Measurements from ENCODE around the gene NLE1. TPM values are rescaled to one million over a fixed set of nuclear protein-coding genes. Genes with fewer than 3 reads are reported as not detected.

Gene NLE1
- total RNA-seq, 1 experiment from 2014 or later: 27.0 TPM

GRCh38 chr17:35088881-35089585 lies 53.1 kb downstream of the NLE1 start:
- DNase-seq (ENCODE audit: extremely low read depth, low read depth): peak; percentile 79

GRCh38 chr17:35088356-35088880 lies 53.7 kb downstream of the NLE1 start:
- peak; percentile 46 for DNase-seq (ENCODE audit: extremely low read depth, low read depth)

- DNase-seq (ENCODE audit: extremely low read depth, low read depth): no peak
Observed at GRCh38 chr17:35087731-35088355, 54.3 kb downstream of the NLE1 start.

DNA sequence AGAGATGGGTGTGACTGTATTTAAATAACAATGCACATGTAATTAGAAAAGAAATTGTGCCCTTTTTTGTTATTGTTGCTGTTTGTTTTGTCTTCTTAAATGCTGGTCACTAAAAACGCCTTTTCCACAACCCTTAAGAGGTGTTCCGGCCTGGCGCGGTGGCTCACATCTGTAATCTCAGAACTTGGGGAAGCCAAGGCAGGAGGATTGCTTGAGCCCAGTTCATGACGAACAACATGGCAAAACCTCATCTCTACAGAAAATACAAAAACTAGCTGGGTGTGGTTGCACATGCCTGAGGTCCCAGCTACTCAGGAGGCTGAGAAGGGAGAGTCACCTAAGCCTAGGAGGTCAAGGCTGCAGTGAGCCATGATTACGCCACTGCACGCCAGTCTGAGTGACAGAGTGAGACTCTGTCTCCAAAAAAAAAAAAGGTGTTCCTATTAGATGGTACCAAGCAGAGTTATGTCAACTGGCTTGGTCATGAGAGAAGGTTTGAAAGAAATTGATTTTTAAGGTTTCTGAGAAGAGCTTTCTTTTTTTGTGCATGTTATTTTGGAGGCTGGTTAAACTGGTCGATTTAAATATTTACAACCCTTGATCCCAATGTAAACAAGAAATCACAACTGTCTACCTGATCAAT lies 55.1 kb downstream of the NLE1 start:
- no peak for DNase-seq (ENCODE audit: extremely low read depth, low read depth)

DNA sequence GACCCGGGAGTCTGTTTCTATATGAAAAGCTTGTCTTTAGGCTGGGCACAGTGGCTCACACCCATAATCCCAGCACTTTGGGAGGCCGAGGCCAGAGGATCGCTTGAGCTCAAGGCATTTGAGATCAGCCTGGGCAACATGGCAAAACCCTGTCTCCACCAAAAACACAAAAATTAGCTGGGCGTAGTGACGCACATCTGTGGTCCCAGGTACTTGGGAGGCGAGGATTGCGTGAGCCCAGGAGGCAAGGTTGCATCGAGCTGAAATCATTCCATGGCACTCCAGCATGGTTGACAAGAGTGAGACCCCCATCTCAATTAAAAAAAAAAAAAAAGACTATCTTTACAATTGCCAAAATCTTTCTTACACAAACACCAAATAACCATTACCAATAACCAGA lies 55.9 kb downstream of the NLE1 start:
- DNase-seq (ENCODE audit: extremely low read depth, low read depth): no peak

- no peak for DNase-seq (ENCODE audit: extremely low read depth, low read depth)
Observed at GRCh38 chr17:35084987-35085386, 57.1 kb downstream of the NLE1 start.

DNA sequence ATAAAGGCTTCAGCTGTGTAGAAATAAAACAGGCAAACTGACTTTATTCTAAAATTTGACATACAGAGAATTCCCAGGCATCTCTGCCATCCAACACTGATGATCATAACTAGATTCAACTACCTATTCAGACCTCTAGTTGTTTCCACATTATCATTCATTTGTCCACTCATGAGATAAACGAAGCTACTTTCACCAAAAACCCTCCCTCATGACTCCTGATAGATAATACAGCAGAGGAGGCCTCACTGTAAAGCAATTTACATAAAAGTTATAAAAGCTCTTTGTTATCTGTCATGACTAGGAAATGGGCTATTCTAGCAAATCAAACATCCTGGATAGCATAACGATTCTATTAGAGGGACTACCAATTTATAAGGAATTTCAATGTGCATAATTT lies 59.0 kb downstream of the NLE1 start:
- no peak for DNase-seq (ENCODE audit: extremely low read depth, low read depth)

GRCh38 chr17:35082073-35082657 lies 59.9 kb downstream of the NLE1 start:
- DNase-seq (ENCODE audit: extremely low read depth, low read depth): no peak

GRCh38 chr17:35081638-35082037 lies 60.5 kb downstream of the NLE1 start:
- DNase-seq (ENCODE audit: extremely low read depth, low read depth): no peak

GRCh38 chr17:35080536-35080935 lies 61.6 kb downstream of the NLE1 start:
- DNase-seq (ENCODE audit: extremely low read depth, low read depth): no peak

GRCh38 chr17:35079547-35080423 lies 62.3 kb downstream of the NLE1 start:
- DNase-seq (ENCODE audit: extremely low read depth, low read depth): no peak

Small RNA genes within 50 kb of the gene (small RNA-seq; reads per million reads assigned to genes)
- gene RNU6-840P: 0 reads per million in 2 experiments

Other genes starting within 250 kb of the NLE1 start
- gene CCT6B, start 180.8 kb downstream of the NLE1 start, total RNA-seq (2014; rRNA removed; shearing (Covaris generic)): 0.52 and 0.94 TPM in 2 replicates
- gene ZNF830, start 180.8 kb downstream of the NLE1 start, total RNA-seq (2014; rRNA removed; shearing (Covaris generic)): 15.6 and 20.2 TPM in 2 replicates
- 52.2 and 67.1 TPM in 2 replicates for gene LIG3, start 161.8 kb downstream of the NLE1 start, total RNA-seq (2014; rRNA removed; shearing (Covaris generic))
- 26.2 and 26.4 TPM in 2 replicates for gene RFFL, start 78.6 kb downstream of the NLE1 start, total RNA-seq (2014; rRNA removed; shearing (Covaris generic))
- 9.9 and 10.6 TPM in 2 replicates for gene RAD51D, start 22.4 kb downstream of the NLE1 start, total RNA-seq (2014; rRNA removed; shearing (Covaris generic))
- not detected in 2 replicates for gene FNDC8, start 20.7 kb downstream of the NLE1 start, total RNA-seq (2014; rRNA removed; shearing (Covaris generic))
- 0.02 TPM in 1 of 2 replicates, not detected in the other for gene UNC45B, start 5.5 kb upstream of the NLE1 start, total RNA-seq (2014; rRNA removed; shearing (Covaris generic))
- not detected in 2 replicates for gene SLC35G3, start 52.1 kb upstream of the NLE1 start, total RNA-seq (2014; rRNA removed; shearing (Covaris generic))
- 57.6 and 68.5 TPM in 2 replicates for gene SLFN5, start 100.8 kb upstream of the NLE1 start, total RNA-seq (2014; rRNA removed; shearing (Covaris generic))
- 25.7 and 28.5 TPM in 2 replicates for gene SLFN11, start 231.3 kb upstream of the NLE1 start, total RNA-seq (2014; rRNA removed; shearing (Covaris generic))

Data from NCI-H460 (cell line).